Loucy (cell line): ENCODE measurements around the gene OXTR.

ENCODE experiments used
- H2AFZ ChIP-seq: fragments of 200-600 bp; sonication (generic); 2 replicates; pipeline ENCODE4 v1.6.0; 2016; ENCODE audit warnings: antibody characterized with exemption, mild to moderate bottlenecking, low read length, moderate library complexity
- H3F3A ChIP-seq: fragments of 200-600 bp; 2 replicates; pipeline ENCODE4 v1.6.0; 2016; ENCODE audit warnings: antibody characterized with exemption, low read depth, mild to moderate bottlenecking
- H3K27me3 ChIP-seq: fragments of 200-600 bp; sonication (generic); 2 replicates; pipeline ENCODE4 v1.6.1; 2014; ENCODE audit warnings: low read length, mild to moderate bottlenecking; ENCODE audit not compliant: insufficient read depth, poor library complexity, severe bottlenecking
- H3K36me3 ChIP-seq: fragments of 200-600 bp; sonication (generic); 2 replicates; pipeline ENCODE4 v1.6.1; 2016; ENCODE audit warnings: low read length; ENCODE audit not compliant: insufficient read depth
- H3K4me1 ChIP-seq: fragments of 200-600 bp; sonication (generic); 2 replicates; pipeline ENCODE4 v1.5.1; 2014; ENCODE audit warnings: low read length, mild to moderate bottlenecking; ENCODE audit not compliant: insufficient read depth, poor library complexity, severe bottlenecking
- H3K4me2 ChIP-seq: fragments of 200-600 bp; sonication (generic); 2 replicates; pipeline ENCODE4 v1.6.0; 2014; ENCODE audit warnings: antibody characterized with exemption, low read length, low read depth, mild to moderate bottlenecking; ENCODE audit not compliant: poor library complexity, severe bottlenecking
- H3K4me3 ChIP-seq: fragments of 200-600 bp; sonication (generic); 2 replicates; pipeline ENCODE4 v1.5.1; 2014; ENCODE audit warnings: low read length, mild to moderate bottlenecking, mixed read lengths; ENCODE audit not compliant: poor library complexity, severe bottlenecking
- H3K79me2 ChIP-seq: fragments of 200-600 bp; sonication (generic); 2 replicates; pipeline ENCODE4 v1.6.1; 2014; ENCODE audit warnings: low read length; ENCODE audit not compliant: insufficient read depth
- H3K9ac ChIP-seq: fragments of 200-600 bp; sonication (generic); 2 replicates; pipeline ENCODE4 v1.6.0; 2014; ENCODE audit warnings: mild to moderate bottlenecking, low read depth, low read length, moderate library complexity; ENCODE audit not compliant: poor library complexity, severe bottlenecking
- H3K9me2 ChIP-seq: fragments of 200-600 bp; sonication (generic); replicated peaks from 2 replicates; pipeline ENCODE4 v1.6.1; 2016; ENCODE audit warnings: low read depth, low read length, mixed read lengths
- H3K9me3 ChIP-seq: fragments of 200-600 bp; sonication (generic); 2 replicates; pipeline ENCODE4 v1.6.1; 2014; ENCODE audit warnings: mild to moderate bottlenecking, antibody characterized with exemption, low read length, low read depth; ENCODE audit not compliant: insufficient read depth
- H4K20me1 ChIP-seq: fragments of 200-600 bp; sonication (generic); 2 replicates; pipeline ENCODE4 v1.6.0; 2014; ENCODE audit warnings: antibody characterized with exemption, low read length, mild to moderate bottlenecking; ENCODE audit not compliant: insufficient read depth, poor library complexity, severe bottlenecking
- CTCF ChIP-seq: fragments of 200-600 bp; sonication (generic); conservative IDR thresholded peaks from 2 replicates; pipeline ENCODE4 v1.5.1; 2014; ENCODE audit warnings: mild to moderate bottlenecking, antibody characterized with exemption, low read length
- EZH2phosphoT487 ChIP-seq: fragments of 200-600 bp; IDR thresholded peaks from 2 replicates; pipeline ENCODE4 v1.6.1; 2018; ENCODE audit warnings: antibody characterized with exemption, mild to moderate bottlenecking, moderate library complexity, borderline replicate concordance

OXTR gene

GRCh38 chr3:8746780-8747345 lies 22.6 kb downstream of the OXTR start:
- no peaks in the 10 kb centered on the region for H3K9me3 ChIP-seq
- no peaks in the 10 kb centered on the region for H4K20me1 ChIP-seq
- H3K4me1 ChIP-seq: no peaks in the 10 kb centered on the region
- H3K9me2 ChIP-seq: no peaks in the 10 kb centered on the region
- no peaks in the 10 kb centered on the region for H3K79me2 ChIP-seq
- no peaks in the 10 kb centered on the region for H3K36me3 ChIP-seq
- H3F3A ChIP-seq: no peaks in the 10 kb centered on the region
- H3K27me3 ChIP-seq: no peaks in the 10 kb centered on the region
- TF ChIP-seq CTCF: no peak
- no peak for TF ChIP-seq EZH2phosphoT487
- no peak overlapping the region for H3K9ac ChIP-seq
- H2AFZ ChIP-seq: no peak overlapping the region
- H3K4me2 ChIP-seq: no peak overlapping the region
- no peak overlapping the region for H3K4me3 ChIP-seq

GRCh38 chr3:8745619-8746370 lies 23.6 kb downstream of the OXTR start:
- no peaks in the 10 kb centered on the region for H3K9me3 ChIP-seq

GRCh38 chr3:8743911-8744310 lies 25.5 kb downstream of the OXTR start:
- H3K4me1 ChIP-seq: no peaks in the 10 kb centered on the region

More at GRCh38 chr3:8745619-8746370, 23.6 kb downstream of the OXTR start:
- Histone ChIP-seq H2AFZ (no peak overlapping the region), H3K4me3 (no peak overlapping the region), H3F3A (no peaks in the 10 kb centered on the region), H3K27me3 (no peaks in the 10 kb centered on the region), H3K9me2 (no peaks in the 10 kb centered on the region), H3K4me1 (no peaks in the 10 kb centered on the region), H4K20me1 (no peaks in the 10 kb centered on the region), H3K79me2 (no peaks in the 10 kb centered on the region), H3K36me3 (no peaks in the 10 kb centered on the region), H3K9ac (no peak overlapping the region), H3K4me2 (no peak overlapping the region)
- TF ChIP-seq CTCF (no peak), EZH2phosphoT487 (no peak)

More at GRCh38 chr3:8743911-8744310, 25.5 kb downstream of the OXTR start:
- no peaks in the 10 kb centered on the region for H3K27me3 ChIP-seq
- H3K9ac ChIP-seq: no peak overlapping the region
- H2AFZ ChIP-seq: no peak overlapping the region
- H4K20me1 ChIP-seq: no peaks in the 10 kb centered on the region
- no peak overlapping the region for H3K4me2 ChIP-seq
- no peak for TF ChIP-seq CTCF
- TF ChIP-seq EZH2phosphoT487: no peak
- no peak overlapping the region for H3K4me3 ChIP-seq
- H3K9me2 ChIP-seq: no peaks in the 10 kb centered on the region
- no peaks in the 10 kb centered on the region for H3K79me2 ChIP-seq
- H3K9me3 ChIP-seq: no peaks in the 10 kb centered on the region
- no peaks in the 10 kb centered on the region for H3F3A ChIP-seq
- H3K36me3 ChIP-seq: no peaks in the 10 kb centered on the region
